Right cardiac atrium (tissue), 5 donors: ENCODE results near the gene FKBP1A. TPM values are rescaled to one million over a fixed set of nuclear protein-coding genes. Genes with fewer than 3 reads are reported as not detected.

Experiments used
- ATAC-seq, 2 donors: fragments of 200-7000 bp; cut with Tn5 transposase; one replicate each; pipeline versions ENCODE4 v1.8.0 to v1.9.1; 2020; ENCODE audit warnings: moderate library complexity in 2 of 2, mild to moderate bottlenecking in 1 of 2
- DNase-seq, 3 donors: peaks; one replicate each; pipeline ENCODE4 v3.0.0-alpha.2; 2020
- H3K27ac ChIP-seq: one replicate; pipeline ENCODE4 v1.5.1; 2013; ENCODE audit warnings: mild to moderate bottlenecking, low read length, control low read depth, moderate library complexity
- H3K27me3 ChIP-seq: one replicate; pipeline ENCODE4 v1.6.1; 2013; ENCODE audit not compliant: control insufficient read depth, insufficient read depth
- H3K4me1 ChIP-seq: one replicate; pipeline ENCODE4 v1.6.1; 2013; ENCODE audit warnings: low read length; ENCODE audit not compliant: control insufficient read depth, insufficient read depth
- H3K4me3 ChIP-seq: one replicate; pipeline ENCODE4 v1.5.1; 2013; ENCODE audit warnings: low read length, control low read depth
- H3K9me3 ChIP-seq: one replicate; pipeline ENCODE4 v1.6.1; 2013; ENCODE audit warnings: low read length; ENCODE audit not compliant: control insufficient read depth
- WGBS: extraction: QIAGEN DNeasy Blood & Tissue Kit; methylation state at CpG from one replicate; pipeline ENCODE4 v1.1.7; 2013; 5-methylcytosine and 5-hydroxymethylcytosine counted together
- intact Hi-C, 4 donors: fragments of 100-400 bp; cut with DNase I; formaldehyde crosslinking; loops; one replicate each; pipeline versions ENCODE4 v1.11.0 to v1.14.0; 2022 to 2023
- polyA plus RNA-seq: library from polyadenylated mRNA; stranded (reverse); fragments of 200-250 nt; gene quantifications from one replicate; pipeline ENCODE4 v1.2.3, GENCODE V29; 2013
- total RNA-seq, 4 donors: library from RNA; stranded (reverse); fragmentation: NEBNext Ultra II Directional; extraction: Animal tissue kit (Norgen Biotek cat#: 25700); gene quantifications; one replicate each; pipeline ENCODE4 v1.2.1, GENCODE V29; 2021
- donor health status: healthy with polysubstance abuse.
- donor health status: DM: no; HTN: yes; CAD: no.
- donor health status: DM: no; HTN: no; CAD: no.
- donor health status: DM: no; HTN: yes; CAD: no; lungs with severe emphysema.
- donor health status: DM: yes; HTN: yes; CAD: no.

FKBP1A gene
- total and polyA plus RNA-seq, 5 donors, result 105 to 162 (median 129) TPM

- Histone ChIP-seq H3K4me3 (no peak overlapping the region), H3K27ac (no peak overlapping the region), H3K9me3 (no peaks in the 10 kb centered on the region), H3K27me3 (no peaks in the 10 kb centered on the region), H3K4me1 (peaks cover 25% of the 10 kb centered on the region)
- 84% methylated on average over 4 of the region's 4 CpGs for WGBS
- DNase-seq (no peak), ATAC-seq (no peak)
- intact Hi-C loops, result loop anchor here in 2 of 4 donors (5.0 kb wide), 2 partner anchors 59 to 64 kb away; partner anchors contain the start of gene SDCBP2 (in 1 of the 2)
These were observed 6.5 kb downstream of the FKBP1A start for GRCh38 chr20:1386323-1386722.

GRCh38 chr20:1383623-1384404, 9.0 kb downstream of the FKBP1A start:
- no peaks in the 10 kb centered on the region for H3K9me3 ChIP-seq
- peaks cover 11% of the 10 kb centered on the region for H3K4me1 ChIP-seq
- DNase-seq (no peak), ATAC-seq (no peak)
- no peaks in the 10 kb centered on the region for H3K27me3 ChIP-seq
- no peak overlapping the region for H3K4me3 ChIP-seq
- 75% methylated on average over 5 of the region's 5 CpGs for WGBS
- intact Hi-C loops, result no loop called here
- no peak overlapping the region for H3K27ac ChIP-seq

DNA sequence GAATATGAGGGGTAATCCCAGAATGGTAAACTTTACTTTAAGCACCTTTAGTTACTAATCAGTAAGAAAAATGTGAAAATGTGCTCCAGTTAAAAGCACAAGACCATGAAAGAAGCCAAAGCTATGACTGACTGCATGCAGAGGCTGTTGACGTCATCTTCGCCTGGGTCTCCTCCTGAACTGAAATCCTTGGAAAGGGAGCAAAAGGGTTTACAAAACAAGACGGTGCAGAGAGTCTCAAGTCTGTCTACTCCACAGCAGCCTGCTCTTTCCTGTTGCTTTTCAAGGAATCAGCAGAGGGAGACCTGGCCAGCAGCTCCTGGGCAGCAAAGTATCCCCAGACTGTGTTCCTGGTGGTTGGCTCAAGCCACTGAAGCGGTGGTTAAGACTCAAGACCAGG, 10.2 kb downstream of the FKBP1A start:
- 62% methylated on average over 4 of the region's 4 CpGs for WGBS
- peak in 1 of 2 donors; percentile 17 for ATAC-seq
- H3K4me1 ChIP-seq, result peaks cover 12% of the 10 kb centered on the region

DNA sequence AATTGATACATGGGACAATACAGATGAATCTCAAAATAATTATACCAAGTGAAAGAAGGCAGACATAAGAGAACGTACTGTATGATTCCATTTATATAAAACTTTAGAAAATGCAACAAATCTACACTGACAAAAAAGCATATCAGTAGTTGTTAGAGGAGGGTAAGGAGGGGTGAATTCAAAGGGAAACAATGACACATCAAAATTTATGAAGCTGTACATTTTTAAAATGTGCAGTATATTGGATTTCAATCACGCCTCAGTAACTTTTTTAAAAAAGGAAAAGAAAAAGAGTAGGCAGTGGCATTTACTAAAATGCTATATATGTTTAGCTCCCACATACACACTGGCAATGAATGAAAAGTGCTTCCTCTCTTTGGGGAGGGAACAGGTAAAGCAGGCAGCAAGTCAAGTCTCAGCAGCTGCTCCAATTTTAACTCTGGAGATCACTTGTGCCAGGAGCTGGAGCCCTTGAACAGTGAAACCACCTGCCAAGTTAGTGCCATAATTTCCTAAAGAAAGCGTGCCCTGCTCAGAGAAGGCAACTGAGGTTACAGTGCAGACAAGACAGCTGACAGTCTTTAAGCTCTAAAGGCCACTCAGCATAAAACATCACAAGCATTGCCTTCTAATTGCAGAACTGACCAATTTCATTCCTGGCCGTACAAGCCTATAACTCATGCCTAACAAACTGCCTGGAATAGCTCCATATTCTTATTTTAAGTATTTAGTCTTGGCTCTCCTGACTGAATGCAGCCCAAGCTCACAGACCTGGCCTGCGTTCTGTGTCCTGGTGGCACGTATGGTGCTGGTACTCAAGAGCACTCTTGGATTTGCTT, 10.9 kb downstream of the FKBP1A start:
- DNase-seq (no peak), ATAC-seq (peak; percentile 29 to 46)
- H3K27ac ChIP-seq, result no peak overlapping the region
- H3K4me1 ChIP-seq, result peaks cover 18% of the 10 kb centered on the region
- no peaks in the 10 kb centered on the region for H3K9me3 ChIP-seq
- no peak overlapping the region for H3K4me3 ChIP-seq
- H3K27me3 ChIP-seq, result no peaks in the 10 kb centered on the region
- WGBS, result 42% methylated on average over 6 of the region's 6 CpGs
- intact Hi-C loops, result no loop called here

More for the DNA sequence above, 10.2 kb downstream of the FKBP1A start:
- H3K9me3 ChIP-seq, result no peaks in the 10 kb centered on the region
- no peak overlapping the region for H3K27ac ChIP-seq
- intact Hi-C loops, result no loop called here
- no peak overlapping the region for H3K4me3 ChIP-seq
- no peaks in the 10 kb centered on the region for H3K27me3 ChIP-seq
- DNase-seq, result no peak

GRCh38 chr20:1378735-1379125, 14.1 kb downstream of the FKBP1A start:
- Histone ChIP-seq H3K27ac (no peak overlapping the region), H3K4me3 (no peak overlapping the region), H3K4me1 (peaks cover 27% of the 10 kb centered on the region), H3K27me3 (no peaks in the 10 kb centered on the region), H3K9me3 (no peaks in the 10 kb centered on the region)
- intact Hi-C loops, result no loop called here
- 79% methylated on average over 6 of the region's 6 CpGs for WGBS
- DNase-seq (no peak), ATAC-seq (no peak)

GRCh38 chr20:1377984-1378734, 14.7 kb downstream of the FKBP1A start:
- intact Hi-C loops, result no loop called here
- no peak for ATAC-seq
- H3K4me1 ChIP-seq, result peaks cover 31% of the 10 kb centered on the region

GRCh38 chr20:1377341-1377871, 15.4 kb downstream of the FKBP1A start:
- DNase-seq (no peak), ATAC-seq (no peak)
- WGBS, result 69% methylated on average over 5 of the region's 5 CpGs
- intact Hi-C loops, result no loop called here
- Histone ChIP-seq H3K27ac (peak overlapping the region; percentile 59), H3K4me1 (peaks cover 31% of the 10 kb centered on the region), H3K9me3 (no peaks in the 10 kb centered on the region), H3K27me3 (no peaks in the 10 kb centered on the region), H3K4me3 (no peak overlapping the region)

More at GRCh38 chr20:1377984-1378734, 14.7 kb downstream of the FKBP1A start:
- DNase-seq, result no peak
- H3K27ac ChIP-seq, result peak overlapping the region; percentile 34
- WGBS, result 69% methylated on average over 6 of the region's 6 CpGs
- H3K9me3 ChIP-seq, result no peaks in the 10 kb centered on the region
- no peak overlapping the region for H3K4me3 ChIP-seq
- H3K27me3 ChIP-seq, result no peaks in the 10 kb centered on the region

DNA sequence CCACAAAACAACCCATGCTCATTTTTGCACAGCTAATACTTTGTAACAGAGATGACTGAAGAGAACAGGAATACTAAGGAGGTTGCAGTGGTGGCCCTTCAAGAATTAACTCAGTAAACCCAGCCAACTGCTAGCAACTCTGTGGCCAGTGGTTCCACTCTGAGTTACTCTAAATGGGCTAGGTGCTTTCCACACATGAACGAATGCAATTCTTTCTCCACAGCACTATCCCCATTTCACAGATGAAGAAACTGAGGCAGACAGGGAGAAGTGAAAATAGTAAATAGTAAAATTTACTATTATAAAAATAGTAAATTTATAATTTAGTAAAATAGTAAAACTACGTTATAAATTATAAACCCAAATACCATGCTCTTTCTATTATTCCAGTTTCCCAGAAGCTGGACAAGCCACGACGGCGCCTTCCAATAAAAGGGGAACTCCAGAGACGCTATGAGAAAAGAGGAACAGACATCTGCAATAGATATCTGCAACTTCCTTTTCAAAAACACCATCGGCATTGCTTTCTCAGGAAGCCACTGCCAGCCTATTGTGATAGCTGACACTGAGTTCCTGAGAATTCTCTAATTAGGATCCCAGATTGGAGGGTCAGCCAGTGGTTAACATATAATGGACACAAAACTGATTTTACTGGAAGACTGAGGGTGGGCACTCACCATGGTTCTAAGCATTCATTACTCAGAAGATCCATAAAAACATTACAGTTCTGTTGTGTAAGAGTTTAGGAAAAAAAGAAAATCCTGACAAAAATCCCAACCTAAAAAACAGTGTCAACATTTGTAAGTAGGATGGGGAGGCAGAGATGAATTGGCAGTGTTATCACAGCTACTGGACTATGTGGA, 16.2 kb downstream of the FKBP1A start:
- Histone ChIP-seq H3K27ac (peak overlapping the region; percentile 61), H3K4me1 (peaks cover 25% of the 10 kb centered on the region), H3K9me3 (no peaks in the 10 kb centered on the region), H3K27me3 (no peaks in the 10 kb centered on the region), H3K4me3 (no peak overlapping the region)
- WGBS, result 44% methylated on average over 7 of the region's 7 CpGs
- ATAC-seq, result peak in 1 of 2 donors; percentile 9
- intact Hi-C loops, result no loop called here
- DNase-seq, result no peak

GRCh38 chr20:1376007-1376406, 16.8 kb downstream of the FKBP1A start:
- Histone ChIP-seq H3K27ac (peak overlapping the region; percentile 66), H3K9me3 (no peaks in the 10 kb centered on the region), H3K4me1 (peaks cover 29% of the 10 kb centered on the region), H3K4me3 (no peak overlapping the region), H3K27me3 (no peaks in the 10 kb centered on the region)
- WGBS, result 66% methylated on average over 1 of the region's 1 CpG
- peak in 1 of 2 donors; percentile 7 for ATAC-seq
- DNase-seq, result no peak
- intact Hi-C loops, result no loop called here

- ATAC-seq, result peak; percentile 53 to 78
- Histone ChIP-seq H3K4me3 (no peak overlapping the region), H3K27me3 (no peaks in the 10 kb centered on the region), H3K27ac (peak overlapping the region; percentile 31), H3K9me3 (no peaks in the 10 kb centered on the region), H3K4me1 (peaks cover 33% of the 10 kb centered on the region)
- 41% methylated on average over 8 of the region's 8 CpGs for WGBS
- intact Hi-C loops, result no loop called here
- DNase-seq, result no peak
These were observed 17.3 kb downstream of the FKBP1A start for GRCh38 chr20:1375515-1375914.
